GM06990 (cell line): ENCODE measurements around the gene FAM241A.
"Not testable (repeated sequence)": the region's sequence is repeated elsewhere in the genome, so short reads cannot be mapped to it uniquely, and the experiment has no call there.

ENCODE experiments used
- DNase-seq: peaks from one replicate; pipeline ENCODE4 v3.0.0-alpha.2; 2011; ENCODE audit not compliant: insufficient read length; ENCODE audit errors: extremely low read depth
- H3K27me3 ChIP-seq: replicated peaks from 2 replicates; pipeline ENCODE4 v1.6.0; 2011; ENCODE audit warnings: low read length; ENCODE audit not compliant: control insufficient read depth, insufficient read depth
- H3K36me3 ChIP-seq: 2 replicates; pipeline ENCODE4 v1.5.1; 2011; ENCODE audit warnings: low read length; ENCODE audit not compliant: control insufficient read depth, insufficient read depth
- H3K4me3 ChIP-seq: replicated peaks from 2 replicates; pipeline ENCODE4 v1.5.1; 2011; ENCODE audit warnings: low read depth, mild to moderate bottlenecking, control low read depth, low read length
- CTCF ChIP-seq: IDR thresholded peaks from 2 replicates; pipeline ENCODE4 v1.5.1; 2011; ENCODE audit warnings: low read length, control low read depth, mild to moderate bottlenecking, inconsistent platforms; ENCODE audit not compliant: insufficient read depth, poor library complexity, severe bottlenecking

The FAM241A gene

GRCh38 chr4:112201915-112202505 is 56.8 kb downstream of the FAM241A start:
- no peaks in the 10 kb centered on the region for H3K36me3 ChIP-seq
- TF ChIP-seq CTCF, result no peak
- DNase-seq, result no peak
- H3K27me3 ChIP-seq, result no peaks in the 10 kb centered on the region
- no peak overlapping the region for H3K4me3 ChIP-seq

- Histone ChIP-seq H3K4me3 (no peak overlapping the region), H3K27me3 (no peaks in the 10 kb centered on the region), H3K36me3 (no peaks in the 10 kb centered on the region)
- no peak for DNase-seq
- no peak for TF ChIP-seq CTCF
Observed at GRCh38 chr4:112203593-112203992, 58.3 kb downstream of the FAM241A start.

GRCh38 chr4:112206431-112206830 is 61.2 kb downstream of the FAM241A start:
- H3K4me3 ChIP-seq, result no peak overlapping the region
- TF ChIP-seq CTCF, result no peak
- no peaks in the 10 kb centered on the region for H3K27me3 ChIP-seq
- DNase-seq, result no peak
- no peaks in the 10 kb centered on the region for H3K36me3 ChIP-seq

- not testable (repeated sequence) for DNase-seq, H3K36me3 ChIP-seq, H3K4me3 ChIP-seq, H3K27me3 ChIP-seq
Observed at GRCh38 chr4:112208137-112209095, 63.2 kb downstream of the FAM241A start.

- H3K4me3 ChIP-seq, result no peak overlapping the region
Observed at GRCh38 chr4:112210777-112211176, 65.5 kb downstream of the FAM241A start.

More at GRCh38 chr4:112210777-112211176, 65.5 kb downstream of the FAM241A start:
- TF ChIP-seq CTCF, result no peak
- Histone ChIP-seq H3K27me3 (no peaks in the 10 kb centered on the region), H3K36me3 (no peaks in the 10 kb centered on the region)
- DNase-seq, result no peak
